Bronchial epithelial cell (primary cell): ENCODE results near the gene SRRM3. TPM values are rescaled to one million over a fixed set of nuclear protein-coding genes. Genes with fewer than 3 reads are reported as not detected.

ENCODE experiments used
- DNase-seq: peaks from one replicate; pipeline ENCODE4 v3.0.0-alpha.2; 2010; ENCODE audit warnings: low read depth
- FAIRE-seq: peaks from 2 replicates; lab custom pipeline; 2011; peaks lifted over from hg19 to GRCh38; lab: Jason Lieb, UNC
- H3K27me3 ChIP-seq: 2 replicates; pipeline ENCODE4 v1.5.1; 2011; ENCODE audit warnings: low read length; ENCODE audit not compliant: control insufficient read depth, insufficient read depth
- H3K36me3 ChIP-seq: 2 replicates; pipeline ENCODE4 v1.5.1; 2011; ENCODE audit warnings: low read length; ENCODE audit not compliant: control insufficient read depth, insufficient read depth
- H3K4me3 ChIP-seq: 2 replicates; pipeline ENCODE4 v1.5.1; 2011; ENCODE audit warnings: mild to moderate bottlenecking, low read depth, low read length, control low read depth
- CTCF ChIP-seq: IDR thresholded peaks from 2 replicates; pipeline ENCODE4 v1.5.1; 2011; ENCODE audit warnings: mild to moderate bottlenecking, moderate library complexity, low read length, control low read depth, inconsistent platforms; ENCODE audit not compliant: insufficient read depth, severe bottlenecking
- total RNA-seq: library from RNA; depleted of rRNA; stranded (reverse); fragments of >200 nt; gene quantifications from 2 replicates; pipeline ENCODE4 v1.2.1, GENCODE V29; 2014

Gene SRRM3
- total RNA-seq, 1 donor from 2014 or later, result 0.26 TPM

GRCh38 chr7:76260171-76260703 lies 58.5 kb downstream of the SRRM3 start:
- FAIRE-seq (no peak), DNase-seq (no peak)
- Histone ChIP-seq H3K27me3 (peaks cover 5% of the 10 kb centered on the region), H3K36me3 (no peaks in the 10 kb centered on the region), H3K4me3 (no peak overlapping the region)
- TF ChIP-seq CTCF, result no peak

GRCh38 chr7:76261329-76261728 lies 59.6 kb downstream of the SRRM3 start:
- H3K4me3 ChIP-seq, result no peak overlapping the region
- H3K36me3 ChIP-seq, result no peaks in the 10 kb centered on the region
- FAIRE-seq (no peak), DNase-seq (no peak)
- peaks cover 5% of the 10 kb centered on the region for H3K27me3 ChIP-seq
- TF ChIP-seq CTCF, result no peak

- H3K4me3 ChIP-seq, result no peak overlapping the region
- TF ChIP-seq CTCF, result no peak
- DNase-seq, result no peak
- H3K36me3 ChIP-seq, result no peaks in the 10 kb centered on the region
- no peak for FAIRE-seq
- peaks cover 9% of the 10 kb centered on the region for H3K27me3 ChIP-seq
Observed at GRCh38 chr7:76261931-76262330, 60.2 kb downstream of the SRRM3 start.

GRCh38 chr7:76262683-76263402 lies 61.1 kb downstream of the SRRM3 start:
- Histone ChIP-seq H3K36me3 (no peaks in the 10 kb centered on the region), H3K4me3 (no peak overlapping the region), H3K27me3 (peaks cover 10% of the 10 kb centered on the region)
- FAIRE-seq (peak; percentile 13), DNase-seq (peak; percentile 48)
- TF ChIP-seq CTCF, result peak; percentile 75

- no peak overlapping the region for H3K4me3 ChIP-seq
- no peak for TF ChIP-seq CTCF
- H3K27me3 ChIP-seq, result peaks cover 12% of the 10 kb centered on the region
- FAIRE-seq, result no peak
- no peak for DNase-seq
- H3K36me3 ChIP-seq, result no peaks in the 10 kb centered on the region
Observed at GRCh38 chr7:76265299-76265698, 63.6 kb downstream of the SRRM3 start.
